BJ (cell line): Measurements from ENCODE around the gene RBPJ. TPM values are rescaled to one million over a fixed set of nuclear protein-coding genes. Genes with fewer than 3 reads are reported as not detected.
"Not testable (repeated sequence)": the region's sequence is repeated elsewhere in the genome, so short reads cannot be mapped to it uniquely, and the experiment has no call there.

Experiments used
- CTCF ChIA-PET: fragments of 350-600 bp; formaldehyde crosslinking; extraction: SDS; loops from one replicate; lab custom pipeline; 2021; ENCODE audit warnings: antibody characterized with exemption, inconsistent platforms; lab: Yijun Ruan, JAX
- POLR2A ChIA-PET: fragments of 300-600 bp; sonication (Branson Sonifier 250); formaldehyde crosslinking; extraction: SDS; loops from one replicate; lab custom pipeline; 2021; ENCODE audit warnings: antibody characterized with exemption; lab: Charles Lee
- DNase-seq: peaks from one replicate; pipeline ENCODE4 v3.0.0-alpha.2; 2011; ENCODE audit warnings: low read depth
- H3K27me3 ChIP-seq: 2 replicates; pipeline ENCODE4 v1.6.0; 2011; ENCODE audit warnings: low read length; ENCODE audit not compliant: control insufficient read depth, insufficient read depth
- H3K36me3 ChIP-seq: 2 replicates; pipeline ENCODE4 v1.5.1; 2011; ENCODE audit warnings: low read length; ENCODE audit not compliant: control insufficient read depth, insufficient read depth
- H3K4me3 ChIP-seq: 2 replicates; pipeline ENCODE4 v1.5.1; 2011; ENCODE audit warnings: low read depth, mild to moderate bottlenecking, control low read depth, low read length
- polyA plus RNA-seq: library from polyadenylated mRNA; depleted of rRNA; stranded (reverse); fragments of >200 nt; gene quantifications from 2 replicates; pipeline ENCODE4 v1.2.3, GENCODE V29; 2011
- TF ChIP-seq, protein P1 (sequence below): IDR thresholded peaks from 2 replicates; pipeline ENCODE4 v1.5.1; 2011; ENCODE audit warnings: low read depth, mild to moderate bottlenecking, control low read depth, inconsistent platforms, low read length, moderate library complexity; ENCODE audit not compliant: insufficient read depth

RBPJ gene
- polyA plus RNA-seq, 1 experiment = 31.6 TPM

DNA sequence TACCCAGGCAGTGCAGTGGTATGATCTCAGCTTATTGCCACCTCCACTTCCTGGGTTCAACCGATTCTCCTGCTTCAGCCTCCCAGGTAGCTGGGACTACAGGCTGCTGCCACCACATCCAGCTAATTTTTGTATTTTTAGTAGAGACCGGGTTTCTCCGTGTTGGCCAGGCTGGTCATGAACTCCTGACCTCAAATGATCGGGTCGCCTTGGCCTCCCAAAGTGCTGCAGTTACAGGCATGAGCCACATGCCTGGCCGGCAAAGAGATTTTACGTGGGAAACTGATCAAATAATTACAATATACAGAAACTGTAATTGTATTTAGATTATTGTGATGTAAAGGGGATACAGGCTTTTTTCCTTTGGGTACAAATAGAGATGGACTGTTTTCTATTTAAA, 33.7 kb downstream of the RBPJ start:
- CTCF ChIA-PET = interaction anchor here (1.8 kb wide), 1 partner anchor 56 kb away, joined by 4 read pairs; no protein-coding TSS in a partner anchor
- no peak for DNase-seq
- TF ChIP-seq, protein P1, sequence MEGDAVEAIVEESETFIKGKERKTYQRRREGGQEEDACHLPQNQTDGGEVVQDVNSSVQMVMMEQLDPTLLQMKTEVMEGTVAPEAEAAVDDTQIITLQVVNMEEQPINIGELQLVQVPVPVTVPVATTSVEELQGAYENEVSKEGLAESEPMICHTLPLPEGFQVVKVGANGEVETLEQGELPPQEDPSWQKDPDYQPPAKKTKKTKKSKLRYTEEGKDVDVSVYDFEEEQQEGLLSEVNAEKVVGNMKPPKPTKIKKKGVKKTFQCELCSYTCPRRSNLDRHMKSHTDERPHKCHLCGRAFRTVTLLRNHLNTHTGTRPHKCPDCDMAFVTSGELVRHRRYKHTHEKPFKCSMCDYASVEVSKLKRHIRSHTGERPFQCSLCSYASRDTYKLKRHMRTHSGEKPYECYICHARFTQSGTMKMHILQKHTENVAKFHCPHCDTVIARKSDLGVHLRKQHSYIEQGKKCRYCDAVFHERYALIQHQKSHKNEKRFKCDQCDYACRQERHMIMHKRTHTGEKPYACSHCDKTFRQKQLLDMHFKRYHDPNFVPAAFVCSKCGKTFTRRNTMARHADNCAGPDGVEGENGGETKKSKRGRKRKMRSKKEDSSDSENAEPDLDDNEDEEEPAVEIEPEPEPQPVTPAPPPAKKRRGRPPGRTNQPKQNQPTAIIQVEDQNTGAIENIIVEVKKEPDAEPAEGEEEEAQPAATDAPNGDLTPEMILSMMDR = no peak
- H3K4me3 ChIP-seq = no peak overlapping the region
- POLR2A ChIA-PET = no interaction called here
- H3K27me3 ChIP-seq = no peaks in the 10 kb centered on the region
- H3K36me3 ChIP-seq = no peaks in the 10 kb centered on the region

DNA sequence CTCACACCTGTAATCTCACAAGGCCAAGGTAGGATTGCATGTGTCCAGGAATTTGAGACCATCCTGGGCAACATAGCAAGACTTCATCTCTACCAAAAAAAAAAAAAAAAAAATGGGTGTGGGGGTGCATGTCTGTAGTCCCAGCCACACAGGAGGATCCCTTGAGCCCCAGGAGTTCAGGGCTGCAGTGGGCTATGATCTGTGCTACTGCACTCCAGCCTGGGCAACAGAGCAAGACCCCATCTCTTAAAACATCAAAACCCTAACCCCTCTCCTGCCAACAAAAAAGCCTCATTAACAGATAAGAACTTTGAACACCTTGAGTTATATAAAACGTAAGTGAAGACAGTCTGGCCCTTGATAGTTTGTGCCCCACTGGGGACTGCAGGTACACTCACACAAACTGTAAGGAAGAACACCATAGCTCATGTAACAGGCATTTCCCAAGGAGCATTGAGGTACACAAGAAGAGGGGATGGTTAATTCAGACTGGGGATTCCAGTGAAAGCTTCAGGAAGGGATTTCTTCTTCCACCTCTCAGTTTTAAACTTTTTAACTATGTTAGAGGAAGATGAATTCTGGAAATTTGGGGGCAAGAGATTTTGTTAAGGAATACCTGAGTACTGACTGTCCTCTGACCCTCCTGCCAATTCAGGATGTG, 34.7 kb downstream of the RBPJ start:
- POLR2A ChIA-PET = no interaction called here
- TF ChIP-seq, protein P1 = no peak
- H3K36me3 ChIP-seq = no peaks in the 10 kb centered on the region
- no peaks in the 10 kb centered on the region for H3K27me3 ChIP-seq
- CTCF ChIA-PET = interaction anchor here (0.9 to 1.8 kb wide), 2 partner anchors 10 to 55 kb away, joined by 4 read pairs; no protein-coding TSS in a partner anchor
- no peak overlapping the region for H3K4me3 ChIP-seq
- DNase-seq = no peak

DNA sequence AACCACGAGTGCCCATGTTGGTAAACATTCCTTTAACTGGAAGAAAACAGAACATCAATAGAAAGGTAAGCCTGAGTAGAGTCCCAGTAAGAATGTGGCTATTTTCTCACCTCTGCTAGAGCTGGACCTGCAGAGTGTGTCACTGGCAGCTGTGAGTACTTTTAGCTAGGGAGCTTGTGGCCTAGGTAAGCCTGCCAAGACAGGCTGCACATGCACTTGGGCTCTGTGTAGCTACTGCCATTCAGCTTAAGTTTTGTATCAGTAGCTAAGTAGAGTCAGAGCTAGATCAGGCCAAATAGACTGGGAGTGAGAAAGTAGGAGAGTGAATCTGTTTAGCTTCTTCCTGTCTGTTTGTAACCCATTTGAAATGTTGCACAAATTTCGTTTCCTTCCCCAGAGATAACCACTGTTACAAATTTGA, 35.3 kb downstream of the RBPJ start:
- H3K4me3 ChIP-seq = no peak overlapping the region
- ChIA-PET POLR2A (no interaction called here), CTCF (interaction anchor here (0.9 kb wide), 1 partner anchor 11 kb away, joined by 4 read pairs; no protein-coding TSS in a partner anchor)
- no peak for DNase-seq
- H3K27me3 ChIP-seq = no peaks in the 10 kb centered on the region
- no peaks in the 10 kb centered on the region for H3K36me3 ChIP-seq
- TF ChIP-seq, protein P1 = no peak

DNA sequence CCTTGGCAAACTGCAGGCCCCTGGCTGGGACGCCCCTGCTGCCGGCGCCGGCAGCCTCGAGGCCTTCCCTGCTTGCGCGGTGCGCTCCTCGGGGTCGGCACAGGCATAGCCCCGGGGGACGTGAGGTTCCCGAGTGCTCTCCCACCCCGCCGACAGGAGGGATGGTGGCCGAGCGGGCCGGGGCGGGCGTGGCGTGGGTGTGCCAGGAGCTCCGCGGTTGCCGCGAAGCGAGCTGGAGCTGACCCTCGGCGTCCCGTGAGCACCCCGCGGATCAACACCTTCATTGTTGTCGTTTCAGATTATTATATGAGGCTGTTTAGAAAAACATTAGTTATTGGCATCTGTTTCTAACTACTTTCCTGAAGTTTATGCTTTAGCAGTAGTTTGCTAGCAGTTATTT, 38.7 kb downstream of the RBPJ start:
- H3K27me3 ChIP-seq, POLR2A ChIA-PET, DNase-seq, H3K36me3 ChIP-seq: not testable (repeated sequence)
- CTCF ChIA-PET = interaction anchor here (1.0 kb wide), 1 partner anchor 29 kb away, joined by 3 read pairs; no protein-coding TSS in a partner anchor
- peak overlapping the region; percentile 16; the same call in 1 of the 2 replicates for H3K4me3 ChIP-seq

DNA sequence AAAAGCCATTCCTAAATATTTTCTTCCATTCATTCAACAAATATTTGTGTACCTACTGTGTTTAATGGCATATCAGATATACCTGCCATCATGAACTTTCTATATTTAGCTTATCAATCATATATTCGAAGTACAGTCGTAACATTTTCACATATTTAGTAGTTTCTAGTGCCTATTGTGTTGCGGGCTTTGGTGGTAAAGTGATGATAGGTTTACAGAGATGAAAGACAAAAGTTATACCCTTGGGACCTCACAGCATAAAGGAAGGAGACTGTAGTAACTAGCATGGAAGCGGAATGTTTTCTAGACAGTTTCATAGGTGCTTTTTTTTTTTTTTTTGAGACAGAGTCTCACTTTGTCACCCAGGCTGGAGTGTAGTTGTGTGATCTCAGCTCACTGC, 39.5 kb downstream of the RBPJ start:
- H3K36me3 ChIP-seq = no peaks in the 10 kb centered on the region
- no peaks in the 10 kb centered on the region for H3K27me3 ChIP-seq
- no peak overlapping the region for H3K4me3 ChIP-seq
- DNase-seq = no peak
- POLR2A ChIA-PET = no interaction called here
- TF ChIP-seq, protein P1 = no peak
- CTCF ChIA-PET = interaction anchor here (0.6 to 1.0 kb wide), 2 partner anchors 29 to 224 kb away, joined by 3 read pairs; no protein-coding TSS in a partner anchor
